Stimulated activated naive CD4-positive, alpha-beta T cell (primary cell): Measurements from ENCODE around the gene DNAJC12.
"Not testable (repeated sequence)": the region's sequence is repeated elsewhere in the genome, so short reads cannot be mapped to it uniquely, and the experiment has no call there.

Experiments
- DNase-seq, 6 experiments: peaks; one replicate each; lab custom pipeline; 2025; lab: John Stamatoyannopoulos, UW

The DNAJC12 gene

GRCh38 chr10:67792653-67793052 lies 45.3 kb downstream of the DNAJC12 start:
- no peak for DNase-seq

- no peak for DNase-seq
These were observed 47.2 kb downstream of the DNAJC12 start for GRCh38 chr10:67790534-67791408.

GRCh38 chr10:67789769-67790168 lies 48.2 kb downstream of the DNAJC12 start:
- DNase-seq: no peak

GRCh38 chr10:67788028-67788886 lies 49.7 kb downstream of the DNAJC12 start:
- peak; percentile 20 to 61 (median 42) for DNase-seq

- DNase-seq: no peak
These were observed 52.9 kb downstream of the DNAJC12 start for GRCh38 chr10:67785098-67785497.

- no peak for DNase-seq
These were observed 53.5 kb downstream of the DNAJC12 start for GRCh38 chr10:67784474-67784873.

GRCh38 chr10:67783606-67784294 lies 54.2 kb downstream of the DNAJC12 start:
- DNase-seq: no peak

- DNase-seq: no peak
These were observed 55.5 kb downstream of the DNAJC12 start for GRCh38 chr10:67782530-67782929.

GRCh38 chr10:67780759-67781538 lies 57.0 kb downstream of the DNAJC12 start:
- DNase-seq: no peak

- DNase-seq: not testable (repeated sequence)
These were observed 57.8 kb downstream of the DNAJC12 start for GRCh38 chr10:67780204-67780621.

GRCh38 chr10:67779465-67780203 lies 58.4 kb downstream of the DNAJC12 start:
- peak in 5 of 6 experiments; percentile 63 to 84 (median 66) for DNase-seq

GRCh38 chr10:67776371-67776770 lies 61.6 kb downstream of the DNAJC12 start:
- no peak for DNase-seq

GRCh38 chr10:67775279-67775678 lies 62.7 kb downstream of the DNAJC12 start:
- no peak for DNase-seq

- DNase-seq: no peak
These were observed 65.0 kb downstream of the DNAJC12 start for GRCh38 chr10:67772894-67773511.

GRCh38 chr10:67772151-67772550 lies 65.8 kb downstream of the DNAJC12 start:
- DNase-seq: no peak

GRCh38 chr10:67771200-67771599 lies 66.8 kb downstream of the DNAJC12 start:
- no peak for DNase-seq

- no peak for DNase-seq
These were observed 67.5 kb downstream of the DNAJC12 start for GRCh38 chr10:67770537-67770936.

GRCh38 chr10:67767244-67767643 lies 70.7 kb downstream of the DNAJC12 start:
- no peak for DNase-seq

- DNase-seq: peak; percentile 92 to 99 (median 98)
These were observed 73.8 kb downstream of the DNAJC12 start for GRCh38 chr10:67764012-67764822.
